ENCODE results near the gene LATS1. TPM values are rescaled to one million over a fixed set of nuclear protein-coding genes. Genes with fewer than 3 reads are reported as not detected.
"Not testable (repeated sequence)": the region's sequence is repeated elsewhere in the genome, so short reads cannot be mapped to it uniquely, and the experiment has no call there.

The LATS1 gene
- total and polyA plus RNA-seq, 3 experiments from 2014 or later, result 12.7 to 33.8 (median 29.7) TPM

GRCh38 chr6:149746147-149746946 is 28.4 kb upstream of the LATS1 start, which contains the start of gene NUP43:
TSS of gene NUP43 (minus strand) at chr6:149746529. CDS start at chr6:149746495, 34 bp downstream.
- Histone ChIP-seq H3K9me3 (ENCODE audit: low read length) (no peaks in the 10 kb centered on the region), H3K4me1 (ENCODE audit: insufficient read depth, low read length) (peaks cover 29% of the 10 kb centered on the region), H3K4me3 (ENCODE audit: low read length) (peak within 1 kb of the TSS; percentile 65), H3K36me3 (ENCODE audit: insufficient read depth, low read length) (peaks cover 8% of the 10 kb centered on the region), H3K27ac (ENCODE audit: low read depth, low read length) (peak within 1 kb of the TSS; percentile 70), H3K27me3 (ENCODE audit: insufficient read depth, low read length, poor library complexity, severe bottlenecking) (no peaks in the 10 kb centered on the region)
- Mint-ChIP-seq H3K4me1 (peaks cover 28 to 42% (median 35%) of the 10 kb centered on the region in 3 donors), H3K4me3 (peak within 1 kb of the TSS; percentile 94 to 99 (median 95)), H3K27ac (peak within 1 kb of the TSS; percentile 83 to 100 (median 92)), H3K27me3 (peaks cover 0 to 4% of the 10 kb centered on the region in 2 donors), H3K9me3 (no peaks in the 10 kb centered on the region), H3K36me3 (peaks cover 0 to 34% (median 2%) of the 10 kb centered on the region in 3 donors)
- DNase-seq, result peak; percentile 80 to 94 (median 87)
- POLR2A ChIA-PET, result interaction anchor here (0.6 kb wide), 1 partner anchor 428 kb away, joined by 3 read pairs; no protein-coding TSS in a partner anchor
- CTCF ChIA-PET, result interaction anchor here (2.5 to 3.8 kb wide), 2 partner anchors 22 to 28 kb away, joined by 13 to 16 read pairs; partner anchors contain the start of gene LATS1

GRCh38 chr6:149745252-149745651 is 27.4 kb upstream of the LATS1 start:
- not testable (repeated sequence) for DNase-seq; H3K27me3 Mint-ChIP-seq; H3K27me3 ChIP-seq (ENCODE audit: insufficient read depth, low read length, poor library complexity, severe bottlenecking); H3K9me3 ChIP-seq (ENCODE audit: low read length); H3K9me3 Mint-ChIP-seq
- Mint-ChIP-seq H3K4me1 (peaks cover 24 to 35% (median 26%) of the 10 kb centered on the region in 3 donors), H3K36me3 (peaks cover 4 to 41% (median 7%) of the 10 kb centered on the region in 3 donors), H3K27ac (peak overlapping the region in 6 of 8 donors; percentile 83 to 100 (median 93)), H3K4me3 (peak overlapping the region; percentile 94 to 99 (median 95))
- ChIA-PET CTCF (interaction anchor here (1.0 to 3.8 kb wide), 4 partner anchors 9 to 41 kb away, joined by 3 to 16 read pairs (median 8); partner anchors contain the start of gene LATS1), POLR2A (interaction anchor here (0.6 kb wide), 1 partner anchor 897 kb away, joined by 3 read pairs; no protein-coding TSS in a partner anchor)
- H3K4me3 ChIP-seq (ENCODE audit: low read length), result peak overlapping the region; percentile 65
- peak overlapping the region; percentile 70 for H3K27ac ChIP-seq (ENCODE audit: low read depth, low read length)
- H3K36me3 ChIP-seq (ENCODE audit: insufficient read depth, low read length), result peaks cover 18% of the 10 kb centered on the region
- H3K4me1 ChIP-seq (ENCODE audit: insufficient read depth, low read length), result peaks cover 18% of the 10 kb centered on the region

- ChIA-PET CTCF (interaction anchor here (0.6 kb wide), 1 partner anchor 16 kb away, joined by 3 read pairs; no protein-coding TSS in a partner anchor), POLR2A (no interaction called here)
- Histone ChIP-seq H3K4me3 (ENCODE audit: low read length) (no peak overlapping the region), H3K27ac (ENCODE audit: low read depth, low read length) (no peak overlapping the region), H3K27me3 (ENCODE audit: insufficient read depth, low read length, poor library complexity, severe bottlenecking) (no peaks in the 10 kb centered on the region), H3K4me1 (ENCODE audit: insufficient read depth, low read length) (no peaks in the 10 kb centered on the region), H3K9me3 (ENCODE audit: low read length) (no peaks in the 10 kb centered on the region), H3K36me3 (ENCODE audit: insufficient read depth, low read length) (peaks cover 28% of the 10 kb centered on the region)
- Mint-ChIP-seq H3K27me3 (peaks cover 0 to 1% of the 10 kb centered on the region in 2 donors), H3K27ac (peak overlapping the region in 1 of 8 donors; percentile 54), H3K4me1 (peaks cover 0 to 4% (median 0%) of the 10 kb centered on the region in 3 donors), H3K4me3 (no peak overlapping the region), H3K36me3 (peaks cover 3 to 74% (median 6%) of the 10 kb centered on the region in 3 donors), H3K9me3 (no peaks in the 10 kb centered on the region)
- no peak for DNase-seq
Measured at GRCh38 chr6:149734915-149735314, 17.0 kb upstream of the LATS1 start.

GRCh38 chr6:149733089-149733720 is 15.3 kb upstream of the LATS1 start:
- H3K27ac ChIP-seq (ENCODE audit: low read depth, low read length), result no peak overlapping the region
- H3K4me3 Mint-ChIP-seq, result no peak overlapping the region
- H3K27me3 ChIP-seq (ENCODE audit: insufficient read depth, low read length, poor library complexity, severe bottlenecking), result no peaks in the 10 kb centered on the region
- H3K4me1 ChIP-seq (ENCODE audit: insufficient read depth, low read length), result peaks cover 11% of the 10 kb centered on the region
- CTCF ChIA-PET, result interaction anchor here (1.3 to 1.5 kb wide), 2 partner anchors 10 to 90 kb away, joined by 3 to 4 read pairs; no protein-coding TSS in a partner anchor
- H3K9me3 ChIP-seq (ENCODE audit: low read length), result no peaks in the 10 kb centered on the region
- no peak overlapping the region for H3K4me3 ChIP-seq (ENCODE audit: low read length)
- DNase-seq, result no peak
- H3K36me3 Mint-ChIP-seq, result peaks cover 0 to 75% (median 10%) of the 10 kb centered on the region in 3 donors
- H3K27me3 Mint-ChIP-seq, result no peaks in the 10 kb centered on the region
- peaks cover 6 to 8% (median 7%) of the 10 kb centered on the region in 3 donors for H3K4me1 Mint-ChIP-seq
- peaks cover 26% of the 10 kb centered on the region for H3K36me3 ChIP-seq (ENCODE audit: insufficient read depth, low read length)
- no peaks in the 10 kb centered on the region for H3K9me3 Mint-ChIP-seq
- H3K27ac Mint-ChIP-seq, result peak overlapping the region in 1 of 8 donors; percentile 37
- POLR2A ChIA-PET, result no interaction called here

GRCh38 chr6:149729824-149730223 is 11.9 kb upstream of the LATS1 start:
- H3K36me3 ChIP-seq (ENCODE audit: insufficient read depth, low read length), result peaks cover 10% of the 10 kb centered on the region
- no peaks in the 10 kb centered on the region for H3K27me3 Mint-ChIP-seq

DNA sequence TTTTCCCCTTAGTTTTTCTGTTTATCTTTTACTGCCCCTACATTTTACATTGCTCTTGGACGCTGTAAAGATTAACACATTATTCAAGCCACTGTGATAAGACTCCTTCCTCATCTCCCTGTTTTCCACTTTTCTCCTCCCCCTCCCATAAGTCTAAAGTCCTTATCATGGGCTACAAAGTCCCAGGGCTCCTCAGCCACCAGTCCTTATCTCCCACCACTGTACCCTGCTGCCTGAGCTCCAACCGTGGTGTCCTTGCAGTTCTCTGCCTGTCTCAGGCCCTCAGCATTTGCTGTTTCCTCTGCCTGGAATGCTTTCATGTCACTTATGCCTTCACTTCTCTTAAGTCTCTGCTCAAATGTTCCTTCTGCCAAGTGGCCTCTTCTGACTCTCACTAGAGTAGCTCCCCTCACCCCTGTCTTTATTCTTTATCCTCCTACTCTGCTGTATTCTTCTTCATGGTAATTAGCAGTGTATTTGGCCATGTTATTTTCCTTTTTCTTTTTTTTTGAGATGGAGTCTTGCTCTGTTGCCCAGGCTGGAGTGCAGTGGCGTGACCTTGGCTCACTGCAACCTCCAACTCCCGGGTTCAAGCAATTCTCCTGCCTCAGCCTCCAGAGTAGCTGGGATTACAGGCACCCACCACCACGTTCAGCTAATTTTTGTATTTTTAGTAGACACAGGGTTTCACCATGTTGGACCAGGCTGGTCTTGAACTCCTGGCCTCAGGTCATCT is 10.8 kb upstream of the LATS1 start:
- no peaks in the 10 kb centered on the region for H3K9me3 ChIP-seq (ENCODE audit: low read length)
- Mint-ChIP-seq H3K27ac (peak overlapping the region in 7 of 8 donors; percentile 15 to 96 (median 84)), H3K4me3 (peak overlapping the region in 1 of 7 donors; percentile 13), H3K36me3 (peaks cover 0 to 79% (median 12%) of the 10 kb centered on the region in 3 donors), H3K9me3 (no peaks in the 10 kb centered on the region), H3K27me3 (no peaks in the 10 kb centered on the region), H3K4me1 (peaks cover 11 to 17% (median 15%) of the 10 kb centered on the region in 3 donors)
- no peaks in the 10 kb centered on the region for H3K27me3 ChIP-seq (ENCODE audit: insufficient read depth, low read length, poor library complexity, severe bottlenecking)
- H3K4me3 ChIP-seq (ENCODE audit: low read length), result no peak overlapping the region
- H3K4me1 ChIP-seq (ENCODE audit: insufficient read depth, low read length), result peaks cover 12% of the 10 kb centered on the region
- DNase-seq, result no peak
- peak overlapping the region; percentile 48 for H3K27ac ChIP-seq (ENCODE audit: low read depth, low read length)
- peaks cover 8% of the 10 kb centered on the region for H3K36me3 ChIP-seq (ENCODE audit: insufficient read depth, low read length)
- POLR2A ChIA-PET, result no interaction called here
- CTCF ChIA-PET, result no interaction called here

More at GRCh38 chr6:149729824-149730223, 11.9 kb upstream of the LATS1 start:
- Mint-ChIP-seq H3K4me3 (no peak overlapping the region), H3K36me3 (peaks cover 0 to 76% (median 10%) of the 10 kb centered on the region in 3 donors), H3K9me3 (no peaks in the 10 kb centered on the region), H3K27ac (peak overlapping the region in 4 of 8 donors; percentile 40 to 60 (median 58)), H3K4me1 (peaks cover 11 to 13% (median 12%) of the 10 kb centered on the region in 3 donors)
- peak overlapping the region; percentile 38 for H3K27ac ChIP-seq (ENCODE audit: low read depth, low read length)
- H3K9me3 ChIP-seq (ENCODE audit: low read length), result no peaks in the 10 kb centered on the region
- ChIA-PET POLR2A (no interaction called here), CTCF (no interaction called here)
- no peak for DNase-seq
- H3K4me1 ChIP-seq (ENCODE audit: insufficient read depth, low read length), result peaks cover 12% of the 10 kb centered on the region
- no peaks in the 10 kb centered on the region for H3K27me3 ChIP-seq (ENCODE audit: insufficient read depth, low read length, poor library complexity, severe bottlenecking)
- H3K4me3 ChIP-seq (ENCODE audit: low read length), result no peak overlapping the region

GRCh38 chr6:149727793-149728498 is 10.0 kb upstream of the LATS1 start:
- Histone ChIP-seq H3K27ac (ENCODE audit: low read depth, low read length) (no peak overlapping the region), H3K4me1 (ENCODE audit: insufficient read depth, low read length) (peaks cover 12% of the 10 kb centered on the region), H3K27me3 (ENCODE audit: insufficient read depth, low read length, poor library complexity, severe bottlenecking) (no peaks in the 10 kb centered on the region), H3K4me3 (ENCODE audit: low read length) (no peak overlapping the region), H3K9me3 (ENCODE audit: low read length) (no peaks in the 10 kb centered on the region), H3K36me3 (ENCODE audit: insufficient read depth, low read length) (peaks cover 8% of the 10 kb centered on the region)
- H3K4me3 Mint-ChIP-seq, result no peak overlapping the region
- peaks cover 11 to 17% (median 15%) of the 10 kb centered on the region in 3 donors for H3K4me1 Mint-ChIP-seq
- H3K27me3 Mint-ChIP-seq, result no peaks in the 10 kb centered on the region
- H3K36me3 Mint-ChIP-seq, result peaks cover 0 to 72% (median 10%) of the 10 kb centered on the region in 3 donors
- POLR2A ChIA-PET, result no interaction called here
- peak overlapping the region in 6 of 8 donors; percentile 15 to 96 (median 78) for H3K27ac Mint-ChIP-seq
- DNase-seq, result no peak
- no peaks in the 10 kb centered on the region for H3K9me3 Mint-ChIP-seq
- CTCF ChIA-PET, result no interaction called here
